ENCODE data around the gene LINC00632. TPM values are rescaled to one million over a fixed set of nuclear protein-coding genes. Genes with fewer than 3 reads are reported as not detected.
"Not testable (repeated sequence)": the region's sequence is repeated elsewhere in the genome, so short reads cannot be mapped to it uniquely, and the experiment has no call there.

The LINC00632 gene
- 140 TPM for total RNA-seq

DNA sequence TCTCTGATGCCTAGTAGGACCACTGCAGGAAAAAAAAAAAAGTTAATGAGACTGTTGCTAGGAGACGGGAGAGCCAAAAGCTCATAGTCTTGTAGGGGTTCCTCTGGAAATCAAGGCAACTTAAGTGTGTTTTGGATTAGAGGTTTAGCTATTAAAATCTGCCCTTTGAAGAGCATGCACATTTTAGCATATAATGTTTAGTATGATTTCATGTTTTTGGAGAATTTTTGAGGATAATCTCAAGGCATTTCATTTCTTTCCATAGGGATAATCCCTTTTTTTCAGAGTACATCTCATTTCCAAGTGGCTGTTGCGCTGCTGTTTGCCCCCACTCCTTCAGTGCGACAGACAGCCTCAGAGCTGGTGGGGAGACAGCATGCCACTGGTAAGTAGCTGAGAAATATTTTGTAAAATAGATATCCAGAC, at the start of gene LINC00632:
Gene LINC00632, plus strand, starts transcription at position 339 of the 426 bp plus-strand sequence.
- Histone ChIP-seq H3K4me3 (no peak within 1 kb of the TSS), H3K9me3 (no peaks in the 10 kb centered on the region), H3K4me1 (no peaks in the 10 kb centered on the region), H3K27me3 (no peaks in the 10 kb centered on the region), H3K36me3 (no peaks in the 10 kb centered on the region), H3K27ac (no peak within 1 kb of the TSS)
- no peak for DNase-seq (ENCODE audit: extremely low spot score in 2 of 2)
- intact Hi-C loops (cut with DNase I): no loop called here
- no peak for TF ChIP-seq POLR2AphosphoS5 (IDR thresholded peaks at IDR 0.05; ENCODE audit: insufficient read depth in 1 of 2, low read depth in 1 of 2)
- TF ChIP-seq, protein P1, sequence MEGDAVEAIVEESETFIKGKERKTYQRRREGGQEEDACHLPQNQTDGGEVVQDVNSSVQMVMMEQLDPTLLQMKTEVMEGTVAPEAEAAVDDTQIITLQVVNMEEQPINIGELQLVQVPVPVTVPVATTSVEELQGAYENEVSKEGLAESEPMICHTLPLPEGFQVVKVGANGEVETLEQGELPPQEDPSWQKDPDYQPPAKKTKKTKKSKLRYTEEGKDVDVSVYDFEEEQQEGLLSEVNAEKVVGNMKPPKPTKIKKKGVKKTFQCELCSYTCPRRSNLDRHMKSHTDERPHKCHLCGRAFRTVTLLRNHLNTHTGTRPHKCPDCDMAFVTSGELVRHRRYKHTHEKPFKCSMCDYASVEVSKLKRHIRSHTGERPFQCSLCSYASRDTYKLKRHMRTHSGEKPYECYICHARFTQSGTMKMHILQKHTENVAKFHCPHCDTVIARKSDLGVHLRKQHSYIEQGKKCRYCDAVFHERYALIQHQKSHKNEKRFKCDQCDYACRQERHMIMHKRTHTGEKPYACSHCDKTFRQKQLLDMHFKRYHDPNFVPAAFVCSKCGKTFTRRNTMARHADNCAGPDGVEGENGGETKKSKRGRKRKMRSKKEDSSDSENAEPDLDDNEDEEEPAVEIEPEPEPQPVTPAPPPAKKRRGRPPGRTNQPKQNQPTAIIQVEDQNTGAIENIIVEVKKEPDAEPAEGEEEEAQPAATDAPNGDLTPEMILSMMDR (IDR thresholded peaks at IDR 0.05): no peak
- no peak for TF ChIP-seq POLR2A (IDR thresholded peaks at IDR 0.05)

DNA sequence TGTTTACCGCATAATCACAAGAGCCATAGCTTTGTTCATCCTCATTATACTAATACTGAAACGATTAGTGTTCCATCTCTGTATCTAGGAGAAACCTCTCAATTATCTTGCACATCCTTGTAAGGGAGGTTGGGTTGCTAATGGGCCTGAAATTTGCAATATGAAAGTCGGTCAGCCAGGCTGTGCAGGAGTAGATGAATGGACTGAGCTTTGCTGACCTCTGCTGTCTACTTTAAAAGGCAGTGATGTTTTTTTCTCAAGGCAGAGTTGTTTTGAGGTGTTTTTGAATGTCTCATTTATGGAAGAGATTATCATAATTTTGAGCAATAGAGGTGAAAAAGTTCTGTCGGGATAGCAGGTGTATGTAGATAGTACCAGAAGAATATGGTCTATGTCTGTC, 47.9 kb upstream of the LINC00632 start:
- Histone ChIP-seq H3K4me3 (no peak overlapping the region), H3K27me3 (no peaks in the 10 kb centered on the region), H3K27ac (no peak overlapping the region), H3K4me1 (no peaks in the 10 kb centered on the region), H3K36me3 (no peaks in the 10 kb centered on the region), H3K9me3 (no peaks in the 10 kb centered on the region)
- TF ChIP-seq POLR2A (IDR thresholded peaks at IDR 0.05): no peak
- DNase-seq (ENCODE audit: extremely low spot score in 2 of 2): no peak
- intact Hi-C loops (cut with DNase I): no loop called here

DNA sequence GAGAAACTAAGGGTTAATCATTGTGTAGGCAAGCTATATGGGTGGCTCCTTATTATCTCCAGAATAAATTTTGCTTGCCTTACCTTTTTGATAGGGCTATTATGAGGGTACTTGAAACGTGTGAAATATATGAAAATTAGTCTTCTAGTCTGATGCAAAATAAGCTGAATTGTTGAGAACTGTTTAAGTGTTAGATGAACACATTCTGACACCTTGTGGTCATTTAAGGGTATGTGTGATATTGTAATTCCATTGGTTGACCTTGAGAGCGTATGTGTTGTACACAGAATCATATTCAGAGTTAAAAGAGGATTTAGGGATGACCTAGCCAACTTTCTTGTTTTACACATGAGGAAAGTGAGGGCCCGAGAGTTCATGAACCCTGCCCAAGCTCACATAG, 44.6 kb upstream of the LINC00632 start:
- TF ChIP-seq, protein P1 (IDR thresholded peaks at IDR 0.05): no peak
- TF ChIP-seq POLR2AphosphoS5 (IDR thresholded peaks at IDR 0.05; ENCODE audit: insufficient read depth in 1 of 2, low read depth in 1 of 2) (no peak), POLR2A (IDR thresholded peaks at IDR 0.05) (no peak)
- no peaks in the 10 kb centered on the region for H3K9me3 ChIP-seq
- no peak overlapping the region for H3K4me3 ChIP-seq
- DNase-seq (ENCODE audit: extremely low spot score in 2 of 2): no peak
- no peaks in the 10 kb centered on the region for H3K27me3 ChIP-seq
- H3K27ac ChIP-seq: no peak overlapping the region
- intact Hi-C loops (cut with DNase I): no loop called here
- H3K4me1 ChIP-seq: no peaks in the 10 kb centered on the region
- no peaks in the 10 kb centered on the region for H3K36me3 ChIP-seq

DNA sequence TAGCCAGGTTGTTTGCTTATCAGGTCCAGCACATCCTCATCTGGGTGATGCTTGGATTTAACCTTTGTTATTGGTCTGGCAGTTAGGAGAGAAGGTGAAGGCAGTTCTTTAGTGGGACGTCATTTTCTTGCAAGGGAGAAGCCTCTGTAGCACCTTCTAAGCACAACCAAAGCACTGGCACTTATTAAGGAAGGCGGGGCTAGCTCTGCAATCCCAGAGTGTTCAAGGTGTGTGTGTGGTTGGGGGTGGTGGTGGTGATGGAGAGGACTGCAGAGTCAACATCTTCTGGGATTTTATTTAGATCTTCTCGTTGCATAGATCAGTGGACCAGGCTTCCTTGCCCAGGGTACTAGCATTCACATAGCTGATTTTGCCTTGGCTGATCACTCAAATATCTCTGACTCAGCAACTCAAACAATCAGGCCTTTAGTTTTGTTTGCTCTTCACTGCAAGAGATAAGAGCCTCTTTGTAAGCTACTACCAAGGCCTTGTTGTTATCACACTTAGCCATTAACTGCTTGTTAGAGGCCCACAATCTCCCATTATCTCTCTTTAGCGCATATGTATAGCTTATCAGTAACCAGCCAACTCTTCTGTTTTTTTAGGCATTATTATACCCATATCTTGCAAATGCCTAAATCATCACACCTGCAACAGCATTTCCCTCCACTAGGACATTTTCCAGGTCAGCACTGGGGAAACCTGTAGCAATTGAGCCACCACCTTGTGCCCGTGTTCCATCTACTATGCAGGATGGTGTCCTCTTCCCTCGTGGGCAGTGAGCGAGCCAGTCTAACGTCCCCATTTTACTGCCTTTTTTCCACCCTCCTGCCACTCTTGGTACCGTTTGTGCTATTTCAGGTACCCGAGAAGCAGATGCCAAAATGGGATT, 36.5 kb upstream of the LINC00632 start:
- no peak overlapping the region for H3K4me3 ChIP-seq
- no peak for TF ChIP-seq POLR2A (IDR thresholded peaks at IDR 0.05)
- TF ChIP-seq POLR2AphosphoS5 (IDR thresholded peaks at IDR 0.05; ENCODE audit: insufficient read depth in 1 of 2, low read depth in 1 of 2): no peak
- TF ChIP-seq, protein P1 (IDR thresholded peaks at IDR 0.05): no peak
- intact Hi-C loops (cut with DNase I): no loop called here
- H3K36me3 ChIP-seq: no peaks in the 10 kb centered on the region
- no peaks in the 10 kb centered on the region for H3K27me3 ChIP-seq
- H3K4me1 ChIP-seq: no peaks in the 10 kb centered on the region
- H3K9me3 ChIP-seq: no peaks in the 10 kb centered on the region
- H3K27ac ChIP-seq: no peak overlapping the region
- no peak for DNase-seq (ENCODE audit: extremely low spot score in 2 of 2)

DNA sequence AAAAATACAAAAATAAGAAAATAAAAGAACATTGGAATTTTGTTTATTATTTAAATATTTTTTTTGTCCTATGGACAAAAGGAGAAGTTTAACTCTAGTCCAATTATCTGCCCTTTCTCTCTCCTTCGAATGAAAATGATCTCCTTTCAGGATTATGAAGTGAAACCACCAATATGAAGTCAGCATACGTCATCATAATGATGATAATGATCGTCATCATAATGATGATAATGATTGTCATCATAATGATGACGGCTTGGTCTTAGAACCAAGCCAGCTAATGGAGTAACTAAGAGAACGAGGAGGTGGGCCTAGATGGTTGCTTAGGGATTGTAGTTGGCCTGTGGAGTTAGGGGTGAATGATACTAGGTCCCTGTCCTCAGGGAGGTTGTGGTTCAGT, 21.9 kb upstream of the LINC00632 start:
- Histone ChIP-seq H3K27me3 (no peaks in the 10 kb centered on the region), H3K4me1 (no peaks in the 10 kb centered on the region), H3K36me3 (no peaks in the 10 kb centered on the region), H3K27ac (no peak overlapping the region), H3K4me3 (no peak overlapping the region), H3K9me3 (no peaks in the 10 kb centered on the region)
- intact Hi-C loops (cut with DNase I): no loop called here
- DNase-seq (ENCODE audit: extremely low spot score in 2 of 2): no peak
- TF ChIP-seq POLR2AphosphoS5 (IDR thresholded peaks at IDR 0.05; ENCODE audit: insufficient read depth in 1 of 2, low read depth in 1 of 2) (no peak), POLR2A (IDR thresholded peaks at IDR 0.05) (no peak)
- TF ChIP-seq, protein P1 (IDR thresholded peaks at IDR 0.05): no peak

DNA sequence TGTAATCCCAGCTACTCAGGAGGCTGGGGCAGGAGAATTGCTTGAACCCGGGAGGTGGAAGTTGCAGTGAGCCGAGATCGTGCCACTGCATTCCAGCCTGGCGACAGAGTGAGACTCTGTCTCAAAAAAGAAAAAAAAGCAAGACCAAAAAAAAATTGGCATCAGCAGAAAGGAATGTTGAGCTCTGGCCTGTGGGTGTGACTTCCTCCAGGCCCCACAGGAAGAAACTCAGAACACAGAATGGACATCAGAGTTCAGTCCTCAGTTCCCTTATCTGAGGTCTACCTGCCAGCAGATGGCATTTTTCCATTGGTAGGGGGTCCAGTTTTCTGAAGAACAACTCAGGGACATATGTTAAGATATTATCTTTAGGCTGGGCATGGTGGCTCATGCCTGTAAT, 18.0 kb upstream of the LINC00632 start:
- H3K36me3 ChIP-seq; DNase-seq (ENCODE audit: extremely low spot score in 2 of 2); H3K9me3 ChIP-seq; H3K4me1 ChIP-seq; intact Hi-C loops (cut with DNase I); H3K27me3 ChIP-seq; H3K27ac ChIP-seq; H3K4me3 ChIP-seq: not testable (repeated sequence)
